Thyroid gland (tissue), 4 donors: ENCODE results near the gene ANGPT4.

Experiments
- POLR2A ChIP-seq, 2 donors: fragments of 450-650 bp; IDR thresholded peaks; one replicate each; pipeline ENCODE4 v1.6.1; 2017; ENCODE audit warnings: antibody characterized with exemption in 2 of 2, mild to moderate bottlenecking in 2 of 2, moderate library complexity in 1 of 2
- TF ChIP-seq, protein P1 (sequence below), 6 experiments: fragments of 200-600 bp in 3 of 6; fragments of 450-650 bp in 3 of 6; sonication (generic) in 3 of 6; IDR thresholded peaks; one replicate each; pipeline ENCODE4 v1.5.1; 2016 to 2019; ENCODE audit warnings: antibody characterized with exemption in 6 of 6, mild to moderate bottlenecking in 2 of 6, inconsistent platforms in 1 of 6, moderate library complexity in 1 of 6

DNA sequence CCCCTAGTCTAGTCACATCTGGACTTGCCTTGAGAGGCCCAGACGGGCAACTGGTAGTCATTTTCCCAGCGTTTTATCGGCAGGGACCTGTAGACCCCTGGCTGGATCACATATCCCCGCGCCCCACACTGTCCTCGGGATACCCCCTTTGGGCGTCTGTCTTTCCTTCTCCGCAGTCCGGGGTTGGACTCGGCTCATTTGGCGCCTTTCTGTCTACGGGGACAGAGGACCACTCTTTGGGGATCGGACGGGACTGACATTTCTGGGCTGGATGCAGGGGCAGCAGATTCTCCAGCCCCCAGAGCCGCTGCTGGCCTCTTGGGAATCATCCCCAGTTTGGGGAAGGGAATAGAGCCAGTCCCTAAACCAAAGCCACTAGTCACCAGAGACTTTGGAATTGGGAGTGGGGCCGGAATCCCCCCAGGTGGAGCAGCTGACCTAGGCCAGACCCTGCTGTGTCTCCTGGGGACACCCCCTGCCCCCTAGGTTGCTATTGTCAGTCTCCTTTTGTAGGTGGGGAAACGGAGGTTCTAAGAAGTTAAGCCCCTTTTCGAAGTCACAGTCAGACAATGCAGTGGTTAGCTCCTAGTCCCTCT is 81.9 kb downstream of the ANGPT4 start:
- TF ChIP-seq, protein P1, sequence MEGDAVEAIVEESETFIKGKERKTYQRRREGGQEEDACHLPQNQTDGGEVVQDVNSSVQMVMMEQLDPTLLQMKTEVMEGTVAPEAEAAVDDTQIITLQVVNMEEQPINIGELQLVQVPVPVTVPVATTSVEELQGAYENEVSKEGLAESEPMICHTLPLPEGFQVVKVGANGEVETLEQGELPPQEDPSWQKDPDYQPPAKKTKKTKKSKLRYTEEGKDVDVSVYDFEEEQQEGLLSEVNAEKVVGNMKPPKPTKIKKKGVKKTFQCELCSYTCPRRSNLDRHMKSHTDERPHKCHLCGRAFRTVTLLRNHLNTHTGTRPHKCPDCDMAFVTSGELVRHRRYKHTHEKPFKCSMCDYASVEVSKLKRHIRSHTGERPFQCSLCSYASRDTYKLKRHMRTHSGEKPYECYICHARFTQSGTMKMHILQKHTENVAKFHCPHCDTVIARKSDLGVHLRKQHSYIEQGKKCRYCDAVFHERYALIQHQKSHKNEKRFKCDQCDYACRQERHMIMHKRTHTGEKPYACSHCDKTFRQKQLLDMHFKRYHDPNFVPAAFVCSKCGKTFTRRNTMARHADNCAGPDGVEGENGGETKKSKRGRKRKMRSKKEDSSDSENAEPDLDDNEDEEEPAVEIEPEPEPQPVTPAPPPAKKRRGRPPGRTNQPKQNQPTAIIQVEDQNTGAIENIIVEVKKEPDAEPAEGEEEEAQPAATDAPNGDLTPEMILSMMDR (IDR thresholded peaks at IDR 0.05): no peak
- no peak for TF ChIP-seq POLR2A (IDR thresholded peaks at IDR 0.05)
